Measurements from ENCODE around the gene ZMYND8. TPM values are rescaled to one million over a fixed set of nuclear protein-coding genes. Genes with fewer than 3 reads are reported as not detected.

The ZMYND8 gene
- total and polyA plus RNA-seq, 10 of the 15 experiments (the other 5 are each of a cell fraction or from before 2014, with no cell fraction given): 12.9 to 54.8 (median 23.1) TPM

- TF ChIP-seq RAD21 (IDR thresholded peaks at IDR 0.05; ENCODE audit: insufficient read depth, low read depth, low read length) (no peak), SMAD5 (IDR thresholded peaks at IDR 0.05; ENCODE audit: low read depth) (no peak), CTCF (IDR thresholded peaks at IDR 0.05 in 2 of 3, conservative IDR thresholded peaks at IDR 0.05 in 1 of 3; ENCODE audit: control insufficient read depth in 2 of 3, extremely low read depth in 1 of 3, insufficient read depth in 1 of 3, low read depth in 3 of 3, low read length in 3 of 3) (no peak), LARP7 (IDR thresholded peaks at IDR 0.05) (no peak), RELA (IDR thresholded peaks at IDR 0.05; ENCODE audit: borderline replicate concordance, partially characterized antibody) (no peak), ZNF207 (IDR thresholded peaks at IDR 0.05; ENCODE audit: borderline replicate concordance) (no peak), SMAD1 (IDR thresholded peaks at IDR 0.05; ENCODE audit: low read depth, partially characterized antibody) (no peak), CHD1 (IDR thresholded peaks at IDR 0.05; ENCODE audit: low read depth, low read length) (no peak), RAD51 (IDR thresholded peaks at IDR 0.05) (peak; percentile 55; the same call in 1 of the 2 replicates), NFYA (IDR thresholded peaks at IDR 0.05; ENCODE audit: borderline replicate concordance, low read depth, low read length) (no peak), USF1 (IDR thresholded peaks at IDR 0.05; ENCODE audit: borderline replicate concordance, extremely low read length, insufficient read depth, low read depth, low read length) (peak; percentile 49), RELB (IDR thresholded peaks at IDR 0.05; ENCODE audit: low read depth) (no peak), NR2F1 (conservative IDR thresholded peaks at IDR 0.05) (no peak), HDAC2 (IDR thresholded peaks at IDR 0.05) (no peak), ZNF24 (IDR thresholded peaks at IDR 0.05) (no peak), KAT2A (conservative IDR thresholded peaks at IDR 0.05; ENCODE audit: control insufficient read depth, low read depth, low read length) (no peak), JUNB (IDR thresholded peaks at IDR 0.05) (peak; percentile 21; the same call in 1 of the 2 replicates), RFX5 (IDR thresholded peaks at IDR 0.05; ENCODE audit: low read depth, low read length) (no peak), TARDBP (IDR thresholded peaks at IDR 0.05; ENCODE audit: borderline replicate concordance) (no peak)
- TF ChIP-seq, protein P1, sequence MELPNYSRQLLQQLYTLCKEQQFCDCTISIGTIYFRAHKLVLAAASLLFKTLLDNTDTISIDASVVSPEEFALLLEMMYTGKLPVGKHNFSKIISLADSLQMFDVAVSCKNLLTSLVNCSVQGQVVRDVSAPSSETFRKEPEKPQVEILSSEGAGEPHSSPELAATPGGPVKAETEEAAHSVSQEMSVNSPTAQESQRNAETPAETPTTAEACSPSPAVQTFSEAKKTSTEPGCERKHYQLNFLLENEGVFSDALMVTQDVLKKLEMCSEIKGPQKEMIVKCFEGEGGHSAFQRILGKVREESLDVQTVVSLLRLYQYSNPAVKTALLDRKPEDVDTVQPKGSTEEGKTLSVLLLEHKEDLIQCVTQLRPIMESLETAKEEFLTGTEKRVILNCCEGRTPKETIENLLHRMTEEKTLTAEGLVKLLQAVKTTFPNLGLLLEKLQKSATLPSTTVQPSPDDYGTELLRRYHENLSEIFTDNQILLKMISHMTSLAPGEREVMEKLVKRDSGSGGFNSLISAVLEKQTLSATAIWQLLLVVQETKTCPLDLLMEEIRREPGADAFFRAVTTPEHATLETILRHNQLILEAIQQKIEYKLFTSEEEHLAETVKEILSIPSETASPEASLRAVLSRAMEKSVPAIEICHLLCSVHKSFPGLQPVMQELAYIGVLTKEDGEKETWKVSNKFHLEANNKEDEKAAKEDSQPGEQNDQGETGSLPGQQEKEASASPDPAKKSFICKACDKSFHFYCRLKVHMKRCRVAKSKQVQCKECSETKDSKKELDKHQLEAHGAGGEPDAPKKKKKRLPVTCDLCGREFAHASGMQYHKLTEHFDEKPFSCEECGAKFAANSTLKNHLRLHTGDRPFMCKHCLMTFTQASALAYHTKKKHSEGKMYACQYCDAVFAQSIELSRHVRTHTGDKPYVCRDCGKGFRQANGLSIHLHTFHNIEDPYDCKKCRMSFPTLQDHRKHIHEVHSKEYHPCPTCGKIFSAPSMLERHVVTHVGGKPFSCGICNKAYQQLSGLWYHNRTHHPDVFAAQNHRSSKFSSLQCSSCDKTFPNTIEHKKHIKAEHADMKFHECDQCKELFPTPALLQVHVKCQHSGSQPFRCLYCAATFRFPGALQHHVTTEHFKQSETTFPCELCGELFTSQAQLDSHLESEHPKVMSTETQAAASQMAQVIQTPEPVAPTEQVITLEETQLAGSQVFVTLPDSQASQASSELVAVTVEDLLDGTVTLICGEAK (IDR thresholded peaks at IDR 0.05; ENCODE audit: borderline replicate concordance): no peak
- TF ChIP-seq, protein P2, sequence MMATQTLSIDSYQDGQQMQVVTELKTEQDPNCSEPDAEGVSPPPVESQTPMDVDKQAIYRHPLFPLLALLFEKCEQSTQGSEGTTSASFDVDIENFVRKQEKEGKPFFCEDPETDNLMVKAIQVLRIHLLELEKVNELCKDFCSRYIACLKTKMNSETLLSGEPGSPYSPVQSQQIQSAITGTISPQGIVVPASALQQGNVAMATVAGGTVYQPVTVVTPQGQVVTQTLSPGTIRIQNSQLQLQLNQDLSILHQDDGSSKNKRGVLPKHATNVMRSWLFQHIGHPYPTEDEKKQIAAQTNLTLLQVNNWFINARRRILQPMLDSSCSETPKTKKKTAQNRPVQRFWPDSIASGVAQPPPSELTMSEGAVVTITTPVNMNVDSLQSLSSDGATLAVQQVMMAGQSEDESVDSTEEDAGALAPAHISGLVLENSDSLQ (IDR thresholded peaks at IDR 0.05): peak; percentile 10; the same call in 1 of the 2 replicates
Observed at GRCh38 chr20:47392015-47392720, 35.7 kb upstream of the ZMYND8 start (continued).

Data from GM12878 (cell line).